Measurements from ENCODE around the gene PRKN. TPM values are rescaled to one million over a fixed set of nuclear protein-coding genes. Genes with fewer than 3 reads are reported as not detected.
A peak's percentile ranks its signal among the peaks of the same experiment; 100 is the strongest.

The PRKN gene
- total RNA-seq, 1 experiment from 2014 or later, result 0.46 TPM

GRCh38 chr6:161618831-161619454 lies 1108.6 kb downstream of the PRKN start:
- H3K36me3 ChIP-seq (ENCODE audit: control insufficient read depth, insufficient read depth, low read length), result no peaks in the 10 kb centered on the region
- ATAC-seq (peak; percentile 83), DNase-seq (ENCODE audit: low read depth, low spot score) (peak; percentile 35)
- in situ Hi-C loops (cut with HindIII; ENCODE audit: low pct_unique_long_range_greater_than_20kb, low sequenced_read_pairs) (no loop called here), intact Hi-C loops (cut with micrococcal nuclease; ENCODE audit: unreplicated experiment) (no loop called here)
- H3K9me3 ChIP-seq (ENCODE audit: control insufficient read depth, insufficient read depth, low read depth, low read length), result no peaks in the 10 kb centered on the region
- peak overlapping the region in 1 of 2 experiments; percentile 21; a peak in 1 of 4 replicates for H3K4me3 ChIP-seq (ENCODE audit: low read depth in 2 of 2, low read length in 2 of 2)
- BruUV-seq (replicated peaks), result no TSS peak
- H3K4me1 ChIP-seq (ENCODE audit: control insufficient read depth, insufficient read depth, low read length), result no peaks in the 10 kb centered on the region
- TF ChIP-seq SIN3A (IDR thresholded peaks at IDR 0.05; ENCODE audit: borderline replicate concordance, insufficient read depth, low read depth, low read length) (no peak), CTCF (IDR thresholded peaks at IDR 0.05) (peak; percentile 71), REST (IDR thresholded peaks at IDR 0.05; ENCODE audit: insufficient read depth in 1 of 2, low read depth in 2 of 2, low read length in 1 of 2) (no peak), POLR2AphosphoS5 (IDR thresholded peaks at IDR 0.05; ENCODE audit: low read depth, low read length) (no peak)
- POLR2A ChIA-PET, result interaction anchor here (0.6 kb wide), 1 partner anchor 11 kb away, joined by 4 read pairs; no protein-coding TSS in a partner anchor
- no peaks in the 10 kb centered on the region for H3K27me3 ChIP-seq (ENCODE audit: control insufficient read depth, insufficient read depth, low read length)
- CTCF ChIA-PET, result interaction anchor here (0.6 to 1.5 kb wide), 8 partner anchors 59 to 516 kb away, joined by 3 to 9 read pairs (median 3); no protein-coding TSS in a partner anchor
- H3K27ac ChIP-seq (ENCODE audit: low read length), result no peak overlapping the region

GRCh38 chr6:161613711-161614110 lies 1113.9 kb downstream of the PRKN start:
- ATAC-seq, result no peak
- H3K27ac ChIP-seq (ENCODE audit: low read length), result no peak overlapping the region
- ChIA-PET POLR2A (interaction anchor here (0.7 kb wide), 1 partner anchor 1289 kb away, joined by 3 read pairs; no protein-coding TSS in a partner anchor), CTCF (no interaction called here)
- intact Hi-C loops (cut with micrococcal nuclease; ENCODE audit: unreplicated experiment) (no loop called here), in situ Hi-C loops (cut with HindIII; ENCODE audit: low pct_unique_long_range_greater_than_20kb, low sequenced_read_pairs) (no loop called here)
- DNase-seq (ENCODE audit: low read depth, low spot score), result no peak
- no peaks in the 10 kb centered on the region for H3K9me3 ChIP-seq (ENCODE audit: control insufficient read depth, insufficient read depth, low read depth, low read length)
- H3K27me3 ChIP-seq (ENCODE audit: control insufficient read depth, insufficient read depth, low read length), result no peaks in the 10 kb centered on the region
- no peaks in the 10 kb centered on the region for H3K4me1 ChIP-seq (ENCODE audit: control insufficient read depth, insufficient read depth, low read length)
- H3K36me3 ChIP-seq (ENCODE audit: control insufficient read depth, insufficient read depth, low read length), result no peaks in the 10 kb centered on the region
- no peak for TF ChIP-seq REST (IDR thresholded peaks at IDR 0.05; ENCODE audit: insufficient read depth in 1 of 2, low read depth in 2 of 2, low read length in 1 of 2)
- TF ChIP-seq SIN3A (IDR thresholded peaks at IDR 0.05; ENCODE audit: borderline replicate concordance, insufficient read depth, low read depth, low read length), result no peak
- TF ChIP-seq POLR2AphosphoS5 (IDR thresholded peaks at IDR 0.05; ENCODE audit: low read depth, low read length), result no peak
- no peak for TF ChIP-seq TCF7L2 (IDR thresholded peaks at IDR 0.05; ENCODE audit: low read depth, low read length)
- no peak for TF ChIP-seq CTCF (IDR thresholded peaks at IDR 0.05)
- H3K4me3 ChIP-seq (ENCODE audit: low read depth in 2 of 2, low read length in 2 of 2), result no peak overlapping the region
- BruUV-seq (replicated peaks), result no TSS peak
